PC-9 (cell line): ENCODE data around the gene MRPL40. TPM values are rescaled to one million over a fixed set of nuclear protein-coding genes. Genes with fewer than 3 reads are reported as not detected.

Experiments
- BruUV-seq: library from RNA; stranded (reverse); fragments of 400-500 nt; replicated peaks from 2 replicates; lab custom pipeline; 2021; lab: Mats Ljungman, UMichigan
- CTCF ChIA-PET: fragments of 300-600 bp; sonication (Branson Sonifier 250); formaldehyde crosslinking; loops from one replicate; lab custom pipeline; 2022; ENCODE audit warnings: antibody characterized with exemption; lab: Charles Lee
- POLR2A ChIA-PET: fragments of 300-600 bp; sonication (Branson Sonifier 250); formaldehyde crosslinking; loops from one replicate; lab custom pipeline; 2022; ENCODE audit warnings: antibody characterized with exemption; ENCODE audit not compliant: unreplicated experiment; lab: Charles Lee
- DNase-seq, 2 experiments: peaks; one replicate each; pipeline versions ENCODE4 v3.0.0 to v3.0.0-alpha.2; 2015 to 2022; ENCODE audit warnings: mixed read lengths in 1 of 2
- H2AFZ ChIP-seq: fragments of 200-600 bp; sonication (generic); 2 replicates; pipeline ENCODE4 v1.8.1; 2017; ENCODE audit warnings: antibody characterized with exemption
- H3F3A ChIP-seq: fragments of 200-600 bp; sonication (generic); 2 replicates; pipeline ENCODE4 v1.8.1; 2017; ENCODE audit warnings: antibody characterized with exemption, mild to moderate bottlenecking, low read depth; ENCODE audit not compliant: insufficient read depth
- H3K27ac ChIP-seq: fragments of 200-600 bp; sonication (generic); 2 replicates; pipeline ENCODE4 v1.6.1; 2016; ENCODE audit warnings: mixed run types
- H3K27me3 ChIP-seq: fragments of 200-600 bp; sonication (generic); 2 replicates; pipeline ENCODE4 v1.6.1; 2016; ENCODE audit warnings: low read depth, mixed run types; ENCODE audit not compliant: insufficient read depth
- H3K36me3 ChIP-seq: fragments of 200-600 bp; sonication (generic); 2 replicates; pipeline ENCODE4 v1.6.1; 2016; ENCODE audit warnings: low read depth, mixed run types
- H3K4me1 ChIP-seq: fragments of 200-600 bp; sonication (generic); replicated peaks from 2 replicates; pipeline ENCODE4 v1.6.1; 2016; ENCODE audit warnings: mixed run types; ENCODE audit not compliant: insufficient read depth
- H3K4me2 ChIP-seq: fragments of 200-600 bp; sonication (generic); 2 replicates; pipeline ENCODE4 v1.6.1; 2017; ENCODE audit warnings: mixed run types
- H3K4me3 ChIP-seq: fragments of 200-600 bp; sonication (generic); 2 replicates; pipeline ENCODE4 v1.6.1; 2016; ENCODE audit warnings: mixed run types
- H3K79me2 ChIP-seq: fragments of 200-600 bp; sonication (generic); 2 replicates; pipeline ENCODE4 v1.6.1; 2017; ENCODE audit warnings: low read depth, mixed run types
- H3K9me2 ChIP-seq: fragments of 200-600 bp; sonication (generic); 2 replicates; pipeline ENCODE4 v1.8.1; 2017; ENCODE audit warnings: mild to moderate bottlenecking; ENCODE audit not compliant: insufficient read depth
- H3K9me3 ChIP-seq: fragments of 200-600 bp; sonication (generic); 2 replicates; pipeline ENCODE4 v1.8.1; 2016; ENCODE audit warnings: low read depth; ENCODE audit not compliant: insufficient read depth
- H4K20me1 ChIP-seq: fragments of 200-600 bp; sonication (generic); 2 replicates; pipeline ENCODE4 v1.8.1; 2017; ENCODE audit not compliant: insufficient read depth
- CTCF ChIP-seq: fragments of 200-600 bp; sonication (generic); conservative IDR thresholded peaks from 2 replicates; pipeline ENCODE4 v1.6.1; 2017; ENCODE audit warnings: mixed run types, antibody characterized with exemption, mild to moderate bottlenecking, moderate library complexity
- EZH2 ChIP-seq: fragments of 200-600 bp; sonication (generic); IDR thresholded peaks from 2 replicates; pipeline ENCODE4 v1.8.0; 2017; ENCODE audit warnings: antibody characterized with exemption, low read depth
- intact Hi-C: fragments of 100-400 bp; cut with micrococcal nuclease; formaldehyde crosslinking; loops from one replicate; pipeline ENCODE4 v1.10.0; 2022; ENCODE audit not compliant: unreplicated experiment
- total RNA-seq: library from RNA; stranded (reverse); gene quantifications from 2 replicates; pipeline ENCODE4 v1.2.3, GENCODE V29; 2021

The MRPL40 gene
- total RNA-seq, 1 experiment from 2014 or later: 25.1 TPM

DNA sequence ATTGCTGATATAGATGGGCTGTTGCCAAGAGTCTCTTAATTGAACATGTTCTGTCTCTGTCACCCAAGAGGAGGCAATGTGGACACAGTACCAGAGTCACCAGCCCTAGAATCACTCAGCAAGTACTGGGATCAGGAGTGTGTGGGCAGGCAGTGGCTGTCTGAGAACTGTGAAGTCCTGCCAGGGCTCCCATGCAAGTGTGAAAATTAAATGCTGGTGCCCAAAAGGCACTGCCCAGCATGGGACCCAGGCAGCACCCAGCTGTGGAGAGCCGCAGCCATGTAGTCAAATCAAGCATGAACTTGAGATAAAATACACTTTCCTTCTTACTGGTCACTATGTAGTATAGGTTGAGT is 20.7 kb upstream of the MRPL40 start:
- Histone ChIP-seq H2AFZ (no peak overlapping the region), H3K9me2 (no peaks in the 10 kb centered on the region), H3F3A (no peaks in the 10 kb centered on the region), H3K4me1 (no peaks in the 10 kb centered on the region), H4K20me1 (peaks cover 3% of the 10 kb centered on the region), H3K4me2 (no peak overlapping the region), H3K4me3 (no peak overlapping the region), H3K27ac (no peak overlapping the region), H3K27me3 (no peaks in the 10 kb centered on the region), H3K9me3 (no peaks in the 10 kb centered on the region), H3K36me3 (no peaks in the 10 kb centered on the region), H3K79me2 (peaks cover 15% of the 10 kb centered on the region; the same call in 1 of the 2 replicates)
- POLR2A ChIA-PET: no interaction called here
- DNase-seq: no peak
- no peak for TF ChIP-seq EZH2
- TF ChIP-seq CTCF: no peak
- intact Hi-C loops: no loop called here
- CTCF ChIA-PET: no interaction called here
- no TSS peak for BruUV-seq

DNA sequence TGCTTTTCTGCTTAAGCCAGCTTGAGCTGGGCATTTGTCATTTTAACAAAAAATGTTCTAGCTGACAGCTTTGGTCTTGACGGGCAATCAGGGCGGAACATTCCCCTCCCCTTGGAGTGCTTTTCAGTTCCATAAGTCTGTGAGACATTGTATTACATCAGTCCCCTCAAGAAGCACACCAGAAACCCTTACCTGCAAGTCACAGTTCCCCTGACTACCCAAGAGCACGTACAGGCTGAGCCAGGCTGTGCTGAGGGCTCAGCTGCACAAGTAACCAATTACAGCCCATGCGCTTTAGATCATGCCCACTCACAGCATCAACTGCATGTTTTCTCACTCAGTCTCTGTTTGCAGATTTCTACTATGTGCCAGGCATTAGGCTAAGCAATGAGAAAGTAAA is 19.9 kb upstream of the MRPL40 start:
- no peak overlapping the region for H3K4me2 ChIP-seq
- TF ChIP-seq CTCF (no peak), EZH2 (no peak)
- H2AFZ ChIP-seq: no peak overlapping the region
- H4K20me1 ChIP-seq: peaks cover 3% of the 10 kb centered on the region
- ChIA-PET POLR2A (no interaction called here), CTCF (no interaction called here)
- no peaks in the 10 kb centered on the region for H3K36me3 ChIP-seq
- peaks cover 20% of the 10 kb centered on the region for H3K79me2 ChIP-seq
- H3K9me3 ChIP-seq: no peaks in the 10 kb centered on the region
- BruUV-seq: no TSS peak
- no peaks in the 10 kb centered on the region for H3K4me1 ChIP-seq
- no peak overlapping the region for H3K4me3 ChIP-seq
- no peaks in the 10 kb centered on the region for H3K27me3 ChIP-seq
- no peaks in the 10 kb centered on the region for H3K9me2 ChIP-seq
- no peak overlapping the region for H3K27ac ChIP-seq
- no peaks in the 10 kb centered on the region for H3F3A ChIP-seq
- DNase-seq: no peak
- intact Hi-C loops: no loop called here

GRCh38 chr22:19412923-19413322 is 19.4 kb upstream of the MRPL40 start:
- Histone ChIP-seq H3K4me2 (no peak overlapping the region), H2AFZ (no peak overlapping the region), H3K4me3 (no peak overlapping the region), H3K9me3 (no peaks in the 10 kb centered on the region), H4K20me1 (peaks cover 3% of the 10 kb centered on the region), H3K36me3 (no peaks in the 10 kb centered on the region), H3K9me2 (no peaks in the 10 kb centered on the region), H3F3A (no peaks in the 10 kb centered on the region), H3K79me2 (peaks cover 25% of the 10 kb centered on the region), H3K27ac (no peak overlapping the region), H3K4me1 (no peaks in the 10 kb centered on the region), H3K27me3 (no peaks in the 10 kb centered on the region)
- no peak for DNase-seq
- no TSS peak for BruUV-seq
- intact Hi-C loops: no loop called here
- CTCF ChIA-PET: no interaction called here
- POLR2A ChIA-PET: no interaction called here
- no peak for TF ChIP-seq CTCF
- TF ChIP-seq EZH2: no peak
